ENCODE measurements around the gene UBR2. TPM values are rescaled to one million over a fixed set of nuclear protein-coding genes. Genes with fewer than 3 reads are reported as not detected.
"Not testable (repeated sequence)": the region's sequence is repeated elsewhere in the genome, so short reads cannot be mapped to it uniquely, and the experiment has no call there.

The UBR2 gene
- total and polyA plus RNA-seq, 2 experiments from 2014 or later = 10.9 to 22.6 TPM

- Histone ChIP-seq H3K27ac (no peak overlapping the region), H3K9me3 (ENCODE audit: low read depth) (no peaks in the 10 kb centered on the region), H3K4me1 (ENCODE audit: low read depth) (peaks cover 7% of the 10 kb centered on the region), H3K4me3 (no peak overlapping the region), H3K36me3 (no peaks in the 10 kb centered on the region), H3K27me3 (no peaks in the 10 kb centered on the region)
- no peak for TF ChIP-seq CTCF (IDR thresholded peaks at IDR 0.05; ENCODE audit: low read depth, low read length)
- DNase-seq (ENCODE audit: low read depth in 1 of 2, low spot score in 1 of 2) = peak in 1 of 2 donors; percentile 38
Measured at GRCh38 chr6:42727627-42728026, 163.8 kb downstream of the UBR2 start.

- TF ChIP-seq CTCF (IDR thresholded peaks at IDR 0.05; ENCODE audit: low read depth, low read length) = no peak
- peak in 1 of 2 donors; percentile 22 for DNase-seq (ENCODE audit: low read depth in 1 of 2, low spot score in 1 of 2)
- Histone ChIP-seq H3K36me3 (no peaks in the 10 kb centered on the region), H3K4me1 (ENCODE audit: low read depth) (peaks cover 7% of the 10 kb centered on the region), H3K4me3 (no peak overlapping the region), H3K27ac (no peak overlapping the region), H3K9me3 (ENCODE audit: low read depth) (no peaks in the 10 kb centered on the region), H3K27me3 (no peaks in the 10 kb centered on the region)
Measured at GRCh38 chr6:42729731-42730130, 165.9 kb downstream of the UBR2 start.

- H3K4me1 ChIP-seq (ENCODE audit: low read depth); H3K36me3 ChIP-seq; H3K4me3 ChIP-seq; H3K27me3 ChIP-seq; H3K9me3 ChIP-seq (ENCODE audit: low read depth): not testable (repeated sequence)
- H3K27ac ChIP-seq = peak overlapping the region; percentile 65
- peak in 1 of 2 donors; percentile 29 for DNase-seq (ENCODE audit: low read depth in 1 of 2, low spot score in 1 of 2)
Measured at GRCh38 chr6:42733867-42734481, 170.1 kb downstream of the UBR2 start.

GRCh38 chr6:42735976-42736375 is 172.1 kb downstream of the UBR2 start:
- Histone ChIP-seq H3K4me3 (no peak overlapping the region), H3K27ac (no peak overlapping the region), H3K4me1 (ENCODE audit: low read depth) (no peaks in the 10 kb centered on the region), H3K9me3 (ENCODE audit: low read depth) (no peaks in the 10 kb centered on the region), H3K27me3 (peaks cover 3% of the 10 kb centered on the region), H3K36me3 (no peaks in the 10 kb centered on the region)
- DNase-seq (ENCODE audit: low read depth in 1 of 2, low spot score in 1 of 2) = no peak
- TF ChIP-seq CTCF (IDR thresholded peaks at IDR 0.05; ENCODE audit: low read depth, low read length) = no peak

GRCh38 chr6:42740725-42741124 is 176.9 kb downstream of the UBR2 start:
- TF ChIP-seq CTCF (IDR thresholded peaks at IDR 0.05; ENCODE audit: low read depth, low read length) = no peak
- Histone ChIP-seq H3K4me3 (no peak overlapping the region), H3K27me3 (peaks cover 3% of the 10 kb centered on the region)

GRCh38 chr6:42742116-42742894 is 178.5 kb downstream of the UBR2 start:
- no peak overlapping the region for H3K4me3 ChIP-seq
- no peak for TF ChIP-seq CTCF (IDR thresholded peaks at IDR 0.05; ENCODE audit: low read depth, low read length)
- H3K36me3 ChIP-seq = no peaks in the 10 kb centered on the region
- H3K27me3 ChIP-seq = peaks cover 3% of the 10 kb centered on the region
- no peaks in the 10 kb centered on the region for H3K9me3 ChIP-seq (ENCODE audit: low read depth)
- H3K4me1 ChIP-seq (ENCODE audit: low read depth) = peaks cover 9% of the 10 kb centered on the region
- DNase-seq (ENCODE audit: low read depth in 1 of 2, low spot score in 1 of 2) = peak in 1 of 2 donors; percentile 48
- H3K27ac ChIP-seq = no peak overlapping the region

More at GRCh38 chr6:42740725-42741124, 176.9 kb downstream of the UBR2 start:
- no peak overlapping the region for H3K27ac ChIP-seq
- no peaks in the 10 kb centered on the region for H3K36me3 ChIP-seq
- peaks cover 9% of the 10 kb centered on the region for H3K4me1 ChIP-seq (ENCODE audit: low read depth)
- no peak for DNase-seq (ENCODE audit: low read depth in 1 of 2, low spot score in 1 of 2)
- H3K9me3 ChIP-seq (ENCODE audit: low read depth) = no peaks in the 10 kb centered on the region
